SHP77 (cell line): ENCODE measurements around the gene ANO7.
"Not testable (repeated sequence)": the region's sequence is repeated elsewhere in the genome, so short reads cannot be mapped to it uniquely, and the experiment has no call there.

Experiments
- DNase-seq, 2 experiments: peaks; one replicate each; lab custom pipeline; 2025; lab: John Stamatoyannopoulos, UW

Gene ANO7

GRCh38 chr2:241191081-241191480, 2.6 kb downstream of the ANO7 start:
- DNase-seq = no peak

GRCh38 chr2:241193271-241193670, 4.8 kb downstream of the ANO7 start:
- no peak for DNase-seq

- DNase-seq = no peak
Observed at GRCh38 chr2:241194811-241195210, 6.3 kb downstream of the ANO7 start.

GRCh38 chr2:241195506-241196130, 7.1 kb downstream of the ANO7 start:
- DNase-seq = no peak

GRCh38 chr2:241197246-241197645, 8.8 kb downstream of the ANO7 start:
- not testable (repeated sequence) for DNase-seq

GRCh38 chr2:241197947-241198346, 9.5 kb downstream of the ANO7 start:
- DNase-seq = no peak

- DNase-seq = no peak
Observed at GRCh38 chr2:241198381-241199279, 10.2 kb downstream of the ANO7 start.

- DNase-seq = no peak
Observed at GRCh38 chr2:241199286-241199685, 10.8 kb downstream of the ANO7 start.

- DNase-seq = no peak
Observed at GRCh38 chr2:241199897-241200821, 11.7 kb downstream of the ANO7 start.

GRCh38 chr2:241200822-241201395, 12.4 kb downstream of the ANO7 start:
- no peak for DNase-seq

- no peak for DNase-seq
Observed at GRCh38 chr2:241201445-241202267, 13.2 kb downstream of the ANO7 start.

- DNase-seq = no peak
Observed at GRCh38 chr2:241202268-241202585, 13.8 kb downstream of the ANO7 start.

GRCh38 chr2:241202681-241203080, 14.2 kb downstream of the ANO7 start:
- no peak for DNase-seq

GRCh38 chr2:241203218-241204009, 14.9 kb downstream of the ANO7 start:
- no peak for DNase-seq

- DNase-seq = no peak
Observed at GRCh38 chr2:241204010-241204384, 15.5 kb downstream of the ANO7 start.

GRCh38 chr2:241204490-241204889, 16.0 kb downstream of the ANO7 start:
- DNase-seq = no peak

GRCh38 chr2:241205086-241205485, 16.6 kb downstream of the ANO7 start:
- no peak for DNase-seq

- DNase-seq = no peak
Observed at GRCh38 chr2:241207151-241207550, 18.7 kb downstream of the ANO7 start.

GRCh38 chr2:241207641-241208040, 19.2 kb downstream of the ANO7 start:
- no peak for DNase-seq

GRCh38 chr2:241208058-241208457, 19.6 kb downstream of the ANO7 start:
- DNase-seq = no peak
